H1 (cell line): ENCODE results near the gene PHLDA1. TPM values are rescaled to one million over a fixed set of nuclear protein-coding genes. Genes with fewer than 3 reads are reported as not detected.

Experiments used
- CTCF ChIA-PET: fragments of 300-600 bp; sonication (Branson Sonifier 250); formaldehyde crosslinking; loops from one replicate; lab custom pipeline; 2021; ENCODE audit not compliant: partially characterized antibody; lab: Charles Lee
- POLR2A ChIA-PET: fragments of 300-600 bp; sonication (Branson Sonifier 250); formaldehyde crosslinking; loops from one replicate; lab custom pipeline; 2021; ENCODE audit warnings: inconsistent platforms; ENCODE audit not compliant: partially characterized antibody; lab: Charles Lee
- DNase-seq, 2 experiments: peaks; one replicate each; pipeline versions ENCODE4 v3.0.0 to v3.0.0-alpha.2; 2010 to 2022; ENCODE audit warnings: low spot score in 2 of 2, low read depth in 1 of 2, mixed read lengths in 1 of 2
- FAIRE-seq: peaks from 2 replicates; lab custom pipeline; 2011; peaks lifted over from hg19 to GRCh38; lab: Jason Lieb, UNC
- H2AFZ ChIP-seq: 2 replicates; pipeline ENCODE4 v1.8.1; 2012; ENCODE audit warnings: low read length, inconsistent platforms
- H2AK5ac ChIP-seq: 2 replicates; pipeline ENCODE4 v1.6.1; 2013; ENCODE audit warnings: low read depth, low read length
- H2BK120ac ChIP-seq: replicated peaks from 2 replicates; pipeline ENCODE3; 2013; ENCODE audit warnings: low read depth, low read length, inconsistent platforms
- H2BK12ac ChIP-seq: 2 replicates; pipeline ENCODE4 v1.6.1; 2013; ENCODE audit warnings: low read depth, low read length
- H2BK15ac ChIP-seq: 2 replicates; pipeline ENCODE4 v1.6.1; 2013; ENCODE audit warnings: low read length
- H2BK20ac ChIP-seq: 2 replicates; pipeline ENCODE4 v1.6.1; 2013; ENCODE audit warnings: low read length
- H2BK5ac ChIP-seq: 2 replicates; pipeline ENCODE4 v1.6.1; 2013; ENCODE audit warnings: low read depth, low read length
- H3K14ac ChIP-seq: 2 replicates; pipeline ENCODE4 v1.6.1; 2013; ENCODE audit warnings: inconsistent platforms; ENCODE audit not compliant: insufficient read length
- H3K18ac ChIP-seq: 2 replicates; pipeline ENCODE4 v1.6.1; 2013; ENCODE audit warnings: low read length; ENCODE audit errors: extremely low read depth
- H3K23ac ChIP-seq: 2 replicates; pipeline ENCODE4 v1.6.1; 2013; ENCODE audit warnings: inconsistent platforms; ENCODE audit not compliant: insufficient read length
- H3K23me2 ChIP-seq: 2 replicates; pipeline ENCODE4 v1.6.1; 2013; ENCODE audit warnings: low read depth, low read length
- H3K27ac ChIP-seq: 2 replicates; pipeline ENCODE4 v1.6.1; 2011; ENCODE audit warnings: low read depth, low read length, inconsistent platforms
- H3K27me3 ChIP-seq, 4 experiments: replicated peaks in 1 of 4; 1 replicate in 1 of 4; 2 replicates in 3 of 4; pipeline versions ENCODE4 v1.6.1 to v1.8.1; 2011 to 2013; ENCODE audit warnings: low read length in 3 of 4, mild to moderate bottlenecking in 3 of 4, inconsistent platforms in 2 of 4, mixed read lengths in 2 of 4, moderate library complexity in 1 of 4; ENCODE audit not compliant: control insufficient read depth in 3 of 4, insufficient read depth in 3 of 4; ENCODE audit errors: extremely low read depth in 1 of 4
- H3K36me3 ChIP-seq, 4 experiments: 2 replicates each; pipeline versions ENCODE4 v1.6.1 to v1.8.1; 2011 to 2013; ENCODE audit warnings: mild to moderate bottlenecking in 4 of 4, low read length in 3 of 4, moderate library complexity in 2 of 4, control low read depth in 1 of 4, inconsistent platforms in 1 of 4; ENCODE audit not compliant: insufficient read depth in 4 of 4, control insufficient read depth in 2 of 4
- H3K4ac ChIP-seq: replicated peaks from 2 replicates; pipeline ENCODE3; 2013; ENCODE audit warnings: low read length, low read depth, mixed read lengths, inconsistent platforms; ENCODE audit not compliant: insufficient read length
- H3K4me1 ChIP-seq, 4 experiments: replicated peaks in 1 of 4; 1 replicate in 1 of 4; 2 replicates in 3 of 4; pipeline versions ENCODE4 v1.6.1 to v1.8.1; 2011 to 2013; ENCODE audit warnings: low read length in 3 of 4, inconsistent platforms in 2 of 4, mixed read lengths in 1 of 4; ENCODE audit not compliant: insufficient read depth in 4 of 4, control insufficient read depth in 3 of 4
- H3K4me2 ChIP-seq, 2 experiments: 2 replicates each; pipeline versions ENCODE4 v1.6.1 to v1.8.1; 2011 to 2013; ENCODE audit warnings: low read depth in 2 of 2, low read length in 2 of 2, control low read depth in 1 of 2, inconsistent platforms in 1 of 2, mild to moderate bottlenecking in 1 of 2; ENCODE audit not compliant: insufficient read depth in 1 of 2
- H3K4me3 ChIP-seq, 4 experiments: fragments of 200-600, 300-600 bp in 1 of 4; sonication (generic), shearing (Covaris generic), sonication (Bioruptor Twin) in 1 of 4; 2 replicates each; pipeline versions ENCODE4 v1.5.1 to v1.8.1; 2011 to 2016; ENCODE audit warnings: low read length in 4 of 4, low read depth in 3 of 4, control low read depth in 2 of 4, inconsistent platforms in 2 of 4, mild to moderate bottlenecking in 2 of 4, mixed read lengths in 1 of 4, moderate library complexity in 1 of 4; ENCODE audit not compliant: insufficient read depth in 2 of 4; ENCODE audit errors: extremely low read depth in 1 of 4
- H3K56ac ChIP-seq: replicated peaks from 2 replicates; pipeline ENCODE3; 2013; ENCODE audit warnings: low read depth, mild to moderate bottlenecking, mixed read lengths, low read length, inconsistent platforms; ENCODE audit not compliant: insufficient read length
- H3K79me1 ChIP-seq: 2 replicates; pipeline ENCODE4 v1.6.1; 2013; ENCODE audit warnings: low read depth, low read length, control low read depth
- H3K79me2 ChIP-seq, 2 experiments: 2 replicates each; pipeline versions ENCODE4 v1.6.1 to v1.8.1; 2012 to 2013; ENCODE audit warnings: low read length in 2 of 2, mild to moderate bottlenecking in 2 of 2, inconsistent platforms in 1 of 2; ENCODE audit not compliant: insufficient read depth in 2 of 2, control insufficient read depth in 1 of 2
- H3K9ac ChIP-seq, 4 experiments: replicated peaks in 1 of 4; 1 replicate in 1 of 4; 2 replicates in 3 of 4; pipeline versions ENCODE4 v1.6.1 to v1.8.1; 2011 to 2013; ENCODE audit warnings: low read depth in 3 of 4, low read length in 3 of 4, control low read depth in 2 of 4, mild to moderate bottlenecking in 2 of 4, moderate library complexity in 2 of 4, inconsistent platforms in 1 of 4; ENCODE audit errors: extremely low read depth in 1 of 4
- H3K9me3 ChIP-seq, 2 experiments: 2 replicates each; pipeline versions ENCODE4 v1.6.1 to v1.8.1; 2012 to 2013; ENCODE audit warnings: mild to moderate bottlenecking in 2 of 2, moderate library complexity in 2 of 2, control low read depth in 1 of 2, inconsistent platforms in 1 of 2, low read depth in 1 of 2, low read length in 1 of 2, mixed read lengths in 1 of 2; ENCODE audit not compliant: insufficient read depth in 2 of 2
- H4K20me1 ChIP-seq, 2 experiments: replicated peaks in 1 of 2; 2 replicates each; pipeline versions ENCODE3 to v1.8.1; 2011 to 2013; ENCODE audit warnings: inconsistent platforms in 2 of 2, low read length in 2 of 2, mild to moderate bottlenecking in 1 of 2; ENCODE audit not compliant: insufficient read depth in 2 of 2, control insufficient read depth in 1 of 2
- H4K5ac ChIP-seq: 2 replicates; pipeline ENCODE4 v1.6.1; 2013; ENCODE audit warnings: low read length, low read depth, mixed read lengths, inconsistent platforms; ENCODE audit not compliant: insufficient read length
- H4K8ac ChIP-seq: 2 replicates; pipeline ENCODE4 v1.8.0; 2013; ENCODE audit warnings: mild to moderate bottlenecking, moderate library complexity, low read length, inconsistent platforms; ENCODE audit not compliant: insufficient read depth; ENCODE audit errors: extremely low read depth
- H4K91ac ChIP-seq: replicated peaks from 2 replicates; pipeline ENCODE3; 2013; ENCODE audit warnings: low read length, mixed read lengths, inconsistent platforms; ENCODE audit not compliant: insufficient read length
- CTCF ChIP-seq, 3 experiments: IDR thresholded peaks; 1 replicate in 2 of 3; 2 replicates in 1 of 3; pipeline versions ENCODE4 v1.5.1 to v1.6.1; 2011; ENCODE audit warnings: low read length in 3 of 3, mild to moderate bottlenecking in 3 of 3, inconsistent platforms in 2 of 3, low read depth in 1 of 3, moderate library complexity in 1 of 3; ENCODE audit not compliant: insufficient read depth in 1 of 3; ENCODE audit errors: control extremely low read depth in 1 of 3
- NANOG ChIP-seq: IDR thresholded peaks from 2 replicates; pipeline ENCODE4 v1.6.1; 2011; ENCODE audit warnings: low read length, low read depth, mild to moderate bottlenecking, inconsistent platforms; ENCODE audit not compliant: insufficient read depth, poor library complexity, severe bottlenecking
- RBBP5 ChIP-seq: IDR thresholded peaks from 2 replicates; pipeline ENCODE4 v1.7.1; 2012; ENCODE audit warnings: low read depth, mild to moderate bottlenecking, inconsistent platforms, low read length, moderate library complexity, borderline replicate concordance
- RNF2 ChIP-seq: fragments of 200-900, 300-1000 bp; sonication (generic); IDR thresholded peaks from 2 replicates; pipeline ENCODE4 v1.7.1; 2016; ENCODE audit warnings: borderline replicate concordance, low read depth, mild to moderate bottlenecking, antibody characterized with exemption, low read length; ENCODE audit not compliant: poor library complexity, severe bottlenecking; ENCODE audit errors: missing control alignments
- SAP30 ChIP-seq: fragments of 300-600 bp; sonication (generic); IDR thresholded peaks from 2 replicates; pipeline ENCODE4 v1.7.1; 2012; ENCODE audit warnings: low read length, moderate library complexity, mild to moderate bottlenecking, inconsistent platforms; ENCODE audit not compliant: insufficient read depth, insufficient replicate concordance
- TBP ChIP-seq: IDR thresholded peaks from 2 replicates; pipeline ENCODE4 v1.6.1; 2011; ENCODE audit warnings: low read depth, low read length, improper control_type of control experiment
- USF2 ChIP-seq: IDR thresholded peaks from 2 replicates; pipeline ENCODE4 v1.6.1; 2011; ENCODE audit warnings: low read length, improper control_type of control experiment
- ZNF274 ChIP-seq: IDR thresholded peaks from 2 replicates; pipeline ENCODE4 v1.7.0; 2012; ENCODE audit warnings: low read length, borderline replicate concordance; ENCODE audit errors: extremely low read depth
- WGBS, 2 experiments: shearing (Covaris generic) in 1 of 2; methylation state at CpG; one replicate each; pipeline versions ENCODE4 v1.1.6 to v1.1.7; 2013 to 2015; ENCODE audit warnings: low lambda C conversion rate in 2 of 2, mixed read lengths in 2 of 2, inconsistent platforms in 1 of 2, low coverage in 1 of 2, missing lambda C conversion rate in 1 of 2; ENCODE audit not compliant: insufficient replicate concordance in 2 of 2, insufficient coverage in 1 of 2, insufficient read length in 1 of 2; ENCODE audit errors: extremely low coverage in 1 of 2, missing lambda C conversion rate in 1 of 2; 5-methylcytosine and 5-hydroxymethylcytosine counted together
- polyA plus RNA-seq, 7 experiments: library from polyadenylated mRNA; depleted of rRNA in 3 of 7; stranded (reverse) in 5 of 7; unstranded in 2 of 7; fragments of >200 nt in 5 of 7; fragments of 200-250 nt in 2 of 7; gene quantifications; 1 replicate in 5 of 7; 2 replicates in 1 of 7; 4 replicates in 1 of 7; pipeline versions ENCODE4 v1.2.1 to v1.2.3, GENCODE V29; 2011 to 2013; ENCODE audit warnings: missing spikeins in 2 of 7, mixed read lengths in 2 of 7
- total RNA-seq: library from RNA; stranded (reverse); fragmentation: NEBNext Ultra II Directional; extraction: Animal tissue kit (Norgen Biotek cat#: 25700); gene quantifications from 2 replicates; pipeline ENCODE4 v1.2.1, GENCODE V29; 2021

Gene PHLDA1
- total and polyA plus RNA-seq, 2 of the 8 experiments (the other 6 are each of a cell fraction or from before 2014, with no cell fraction given) = 18.9 to 19.4 TPM

GRCh38 chr12:76029982-76030340, 1.6 kb downstream of the PHLDA1 start:
- no peak overlapping the region for H3K23ac ChIP-seq
- no peak overlapping the region for H2AFZ ChIP-seq
- H3K56ac ChIP-seq = no peak overlapping the region
- no peak overlapping the region for H3K27ac ChIP-seq
- H3K14ac ChIP-seq = no peak overlapping the region
- H4K8ac ChIP-seq = no peak overlapping the region
- WGBS, 2 experiments = 1% methylated on average over 21 of the region's 22 CpGs; no CpG with 5 or more reads in 1 of the 2 experiments
- H2BK15ac ChIP-seq = no peak overlapping the region
- H3K9ac ChIP-seq = peak overlapping the region; percentile 58 to 79 (median 63); a peak in 5 of 7 replicates
- H2BK5ac ChIP-seq = 0 out of 2 replicates have a peak overlapping the region, but pooled peaks have one; percentile 28
- H4K91ac ChIP-seq = peak overlapping the region; percentile 96
- CTCF ChIA-PET = interaction anchor here (0.6 to 1.5 kb wide), 8 partner anchors 8 to 544 kb away, joined by 3 to 6 read pairs (median 3); no protein-coding TSS in a partner anchor
- DNase-seq (no peak), FAIRE-seq (no peak)
- peak overlapping the region; percentile 98 to 99 for H3K4me2 ChIP-seq
- H3K9me3 ChIP-seq = no peaks in the 10 kb centered on the region
- H3K27me3 ChIP-seq = no peaks in the 10 kb centered on the region; a peak in 1 of 7 replicates
- peaks cover 0 to 36% of the 10 kb centered on the region in 2 experiments; a peak in 2 of 4 replicates for H3K79me2 ChIP-seq
- H2BK12ac ChIP-seq = no peak overlapping the region
- H3K4me3 ChIP-seq = peak overlapping the region; percentile 89 to 94 (median 92)
- peaks cover 0 to 14% (median 4%) of the 10 kb centered on the region in 4 experiments; a peak in 6 of 7 replicates for H3K4me1 ChIP-seq
- H4K5ac ChIP-seq = no peak overlapping the region
- H3K79me1 ChIP-seq = peaks cover 4% of the 10 kb centered on the region
- no peak overlapping the region for H2BK120ac ChIP-seq
- no peak overlapping the region for H3K4ac ChIP-seq
- H3K36me3 ChIP-seq = peaks cover 0 to 23% (median 0%) of the 10 kb centered on the region in 4 experiments; a peak in 1 of 8 replicates
- no peak overlapping the region for H2BK20ac ChIP-seq
- H3K23me2 ChIP-seq = peaks cover 17% of the 10 kb centered on the region
- peaks cover 2 to 4% of the 10 kb centered on the region in 2 experiments for H4K20me1 ChIP-seq
- H2AK5ac ChIP-seq = no peak overlapping the region
- H3K18ac ChIP-seq = peak overlapping the region; percentile 94
- POLR2A ChIA-PET = interaction anchor here (1.0 to 3.9 kb wide), 8 partner anchors 10 to 391 kb away, joined by 3 to 42 read pairs (median 5); no protein-coding TSS in a partner anchor
- TF ChIP-seq ZNF274 (no peak), CTCF (IDR thresholded peaks at IDR 0.05; ENCODE audit: control extremely low read depth in 1 of 3, insufficient read depth in 1 of 3, low read depth in 1 of 3, low read length in 3 of 3) (no peak), TBP (no peak; the same call in 1 of the 2 replicates), RNF2 (no peak), RBBP5 (0 out of 2 replicates have a peak, but pooled peaks have one; percentile 6), SAP30 (peak; percentile 28), USF2 (no peak), NANOG (no peak)
